Loucy (cell line): ENCODE results near the gene RAD23B.

Experiments used
- EZH2phosphoT487 ChIP-seq: fragments of 200-600 bp; IDR thresholded peaks from 2 replicates; pipeline ENCODE4 v1.6.1; 2018; ENCODE audit warnings: antibody characterized with exemption, mild to moderate bottlenecking, moderate library complexity, borderline replicate concordance
- TF ChIP-seq, protein P1 (sequence below): fragments of 200-600 bp; sonication (generic); conservative IDR thresholded peaks from 2 replicates; pipeline ENCODE4 v1.5.1; 2014; ENCODE audit warnings: mild to moderate bottlenecking, antibody characterized with exemption, low read length

DNA sequence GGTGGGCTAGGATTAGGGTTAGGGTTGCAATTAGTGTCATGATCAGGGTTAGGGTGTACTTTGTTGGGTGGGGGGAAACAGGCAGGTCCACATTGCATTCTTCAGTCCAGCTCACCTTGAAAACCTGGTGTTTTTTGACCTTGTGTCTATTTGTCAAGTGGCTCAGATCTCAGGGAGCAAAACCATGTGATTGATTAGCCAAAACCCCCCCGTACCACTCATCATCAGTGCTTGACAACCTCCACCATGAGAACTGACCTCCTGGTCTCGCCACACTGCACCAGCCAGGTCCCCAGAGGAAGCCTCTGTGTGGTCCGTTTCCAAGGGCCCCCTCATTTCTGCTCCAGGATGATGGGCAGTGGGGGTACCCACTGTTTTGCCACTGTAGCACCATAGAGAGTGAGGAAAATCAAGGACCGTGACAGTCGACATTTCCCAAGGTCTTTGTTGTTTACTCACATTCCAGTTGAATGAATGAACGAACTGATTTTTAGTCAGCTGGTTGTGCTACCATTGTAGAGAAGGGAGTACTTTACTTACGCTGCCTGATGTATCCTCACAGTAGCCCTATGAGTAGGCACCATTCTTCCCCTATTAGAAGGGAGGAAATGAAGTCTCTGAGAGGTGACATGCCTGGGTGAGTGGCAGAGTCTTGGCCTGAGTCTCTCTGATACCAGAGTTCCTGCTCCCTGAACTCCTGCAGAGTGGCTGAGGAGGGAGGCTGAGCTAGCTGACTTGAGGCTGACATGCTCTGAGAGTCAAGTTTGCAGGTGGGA, 84.8 kb downstream of the RAD23B start:
- TF ChIP-seq, protein P1, sequence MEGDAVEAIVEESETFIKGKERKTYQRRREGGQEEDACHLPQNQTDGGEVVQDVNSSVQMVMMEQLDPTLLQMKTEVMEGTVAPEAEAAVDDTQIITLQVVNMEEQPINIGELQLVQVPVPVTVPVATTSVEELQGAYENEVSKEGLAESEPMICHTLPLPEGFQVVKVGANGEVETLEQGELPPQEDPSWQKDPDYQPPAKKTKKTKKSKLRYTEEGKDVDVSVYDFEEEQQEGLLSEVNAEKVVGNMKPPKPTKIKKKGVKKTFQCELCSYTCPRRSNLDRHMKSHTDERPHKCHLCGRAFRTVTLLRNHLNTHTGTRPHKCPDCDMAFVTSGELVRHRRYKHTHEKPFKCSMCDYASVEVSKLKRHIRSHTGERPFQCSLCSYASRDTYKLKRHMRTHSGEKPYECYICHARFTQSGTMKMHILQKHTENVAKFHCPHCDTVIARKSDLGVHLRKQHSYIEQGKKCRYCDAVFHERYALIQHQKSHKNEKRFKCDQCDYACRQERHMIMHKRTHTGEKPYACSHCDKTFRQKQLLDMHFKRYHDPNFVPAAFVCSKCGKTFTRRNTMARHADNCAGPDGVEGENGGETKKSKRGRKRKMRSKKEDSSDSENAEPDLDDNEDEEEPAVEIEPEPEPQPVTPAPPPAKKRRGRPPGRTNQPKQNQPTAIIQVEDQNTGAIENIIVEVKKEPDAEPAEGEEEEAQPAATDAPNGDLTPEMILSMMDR = no peak
- TF ChIP-seq EZH2phosphoT487 = no peak
